Islet precursor cell (in vitro differentiated cells): ENCODE measurements around the gene STRN3.
"Not testable (repeated sequence)": the region's sequence is repeated elsewhere in the genome, so short reads cannot be mapped to it uniquely, and the experiment has no call there.

Experiments
- DNase-seq: peaks from one replicate; pipeline ENCODE4 v3.0.0-alpha.2; 2018

Gene STRN3

GRCh38 chr14:30967364-30968098 lies 58.6 kb downstream of the STRN3 start:
- not testable (repeated sequence) for DNase-seq

- no peak for DNase-seq
Measured at GRCh38 chr14:30966415-30967363, 59.5 kb downstream of the STRN3 start.

- DNase-seq = not testable (repeated sequence)
Measured at GRCh38 chr14:30965861-30966260, 60.3 kb downstream of the STRN3 start.

- not testable (repeated sequence) for DNase-seq
Measured at GRCh38 chr14:30962537-30962936, 63.6 kb downstream of the STRN3 start.

- DNase-seq = no peak
Measured at GRCh38 chr14:30961330-30961729, 64.8 kb downstream of the STRN3 start.

GRCh38 chr14:30960216-30960615 lies 66.0 kb downstream of the STRN3 start:
- no peak for DNase-seq

- DNase-seq = no peak
Measured at GRCh38 chr14:30958555-30959407, 67.4 kb downstream of the STRN3 start.

GRCh38 chr14:30957813-30958370 lies 68.3 kb downstream of the STRN3 start:
- no peak for DNase-seq

GRCh38 chr14:30949651-30950050 lies 76.5 kb downstream of the STRN3 start:
- no peak for DNase-seq

GRCh38 chr14:30943694-30944093 lies 82.5 kb downstream of the STRN3 start:
- no peak for DNase-seq

GRCh38 chr14:30940886-30941285 lies 85.3 kb downstream of the STRN3 start:
- no peak for DNase-seq

- no peak for DNase-seq
Measured at GRCh38 chr14:30938617-30939016, 87.6 kb downstream of the STRN3 start.

- DNase-seq = no peak
Measured at GRCh38 chr14:30935445-30935844, 90.7 kb downstream of the STRN3 start.

GRCh38 chr14:30933937-30934336 lies 92.2 kb downstream of the STRN3 start:
- not testable (repeated sequence) for DNase-seq

GRCh38 chr14:30928462-30928861 lies 97.7 kb downstream of the STRN3 start:
- DNase-seq = no peak

GRCh38 chr14:30925254-30925653 lies 100.9 kb downstream of the STRN3 start:
- no peak for DNase-seq

GRCh38 chr14:30921788-30922187 lies 104.4 kb downstream of the STRN3 start:
- DNase-seq = no peak

GRCh38 chr14:30921305-30921704 lies 104.9 kb downstream of the STRN3 start:
- no peak for DNase-seq

- DNase-seq = no peak
Measured at GRCh38 chr14:30915596-30915995, 110.6 kb downstream of the STRN3 start.

GRCh38 chr14:30914812-30915211 lies 111.4 kb downstream of the STRN3 start:
- DNase-seq = no peak

- DNase-seq = no peak
Measured at GRCh38 chr14:30908826-30909225, 117.4 kb downstream of the STRN3 start.

- no peak for DNase-seq
Measured at GRCh38 chr14:30907659-30908057, 118.5 kb downstream of the STRN3 start.
